ENCODE data around the gene VPS51. TPM values are rescaled to one million over a fixed set of nuclear protein-coding genes. Genes with fewer than 3 reads are reported as not detected.

VPS51 gene
- total and polyA plus RNA-seq, 9 of the 15 experiments (the other 6 are each of a cell fraction or from before 2014, with no cell fraction given) = 1.8 to 143 (median 46.8) TPM

GRCh38 chr11:65083834-65084597 lies 12.0 kb upstream of the VPS51 start, which contains the start of the genes CDCA5 and ZFPL1 (continued):
- peak; percentile 92 for TF ChIP-seq E2F1 (CRISPR knock-in tag; IDR thresholded peaks at IDR 0.05)
- TF ChIP-seq NCOA4 (IDR thresholded peaks at IDR 0.05; ENCODE audit: partially characterized antibody) = no peak
- peak; percentile 99 for TF ChIP-seq ELF1 (tag; IDR thresholded peaks at IDR 0.05)
- TF ChIP-seq SIN3A (IDR thresholded peaks at IDR 0.05; ENCODE audit: borderline replicate concordance in 2 of 2, control insufficient read depth in 1 of 2, low read depth in 2 of 2, low read length in 2 of 2) = peak; percentile 78 to 99; a peak in 3 of 4 replicates
- TF ChIP-seq E2F3 (CRISPR knock-in tag; IDR thresholded peaks at IDR 0.05) = peak; percentile 94
- peak; percentile 67 for TF ChIP-seq POU5F1 (IDR thresholded peaks at IDR 0.05; ENCODE audit: borderline replicate concordance, low read depth, low read length, partially characterized antibody)
- no peak for TF ChIP-seq SNIP1 (IDR thresholded peaks at IDR 0.05; ENCODE audit: low read depth)
- TF ChIP-seq KDM5B (IDR thresholded peaks at IDR 0.05; ENCODE audit: insufficient replicate concordance, low read depth, low read length) = peak; percentile 75
- TF ChIP-seq MBD2 (IDR thresholded peaks at IDR 0.05; ENCODE audit: borderline replicate concordance, low read depth) = peak; percentile 78; the same call in 1 of the 2 replicates
- peak; percentile 96 for TF ChIP-seq NKRF (IDR thresholded peaks at IDR 0.05; ENCODE audit: borderline replicate concordance)
- peak; percentile 66; the same call in 1 of the 2 replicates for TF ChIP-seq SREBF2 (CRISPR knock-in tag; IDR thresholded peaks at IDR 0.05)
- TF ChIP-seq CLOCK (CRISPR knock-in tag; IDR thresholded peaks at IDR 0.05; ENCODE audit: borderline replicate concordance) = peak; percentile 40; the same call in 1 of the 2 replicates
- TF ChIP-seq L3MBTL2 (IDR thresholded peaks at IDR 0.05) = peak; percentile 53
- no peak for TF ChIP-seq IRF1 (CRISPR knock-in tag; IDR thresholded peaks at IDR 0.05; ENCODE audit: borderline replicate concordance)
- TF ChIP-seq HLTF (IDR thresholded peaks at IDR 0.05) = no peak
- TF ChIP-seq ZNF263 (CRISPR knock-in tag; IDR thresholded peaks at IDR 0.05; ENCODE audit: borderline replicate concordance) = peak; percentile 54; the same call in 1 of the 2 replicates
- TF ChIP-seq PCBP1 (IDR thresholded peaks at IDR 0.05; ENCODE audit: low read depth, low read length, poor library complexity, severe bottlenecking) = peak; percentile 87
- 0 out of 2 replicates have a peak, but pooled peaks have one; percentile 10 for TF ChIP-seq TAF7 (tag; IDR thresholded peaks at IDR 0.05)

Data from K562 (cell line).